Colonic mucosa (tissue), 4 donors: ENCODE data around the gene GPRC5D. TPM values are rescaled to one million over a fixed set of nuclear protein-coding genes. Genes with fewer than 3 reads are reported as not detected.

Experiments used
- DNase-seq: peaks from one replicate; pipeline ENCODE4 v3.0.0-alpha.2; 2020
- H3K27ac ChIP-seq: fragments of 200-600 bp; one replicate; pipeline ENCODE4 v1.8.0; 2021
- H3K27me3 ChIP-seq: fragments of 200-600 bp; one replicate; pipeline ENCODE4 v1.8.0; 2021
- H3K36me3 ChIP-seq: fragments of 200-600 bp; one replicate; pipeline ENCODE4 v1.8.0; 2021
- H3K4me1 ChIP-seq: fragments of 200-600 bp; one replicate; pipeline ENCODE4 v1.8.0; 2021; ENCODE audit warnings: mild to moderate bottlenecking
- H3K4me3 ChIP-seq: fragments of 200-600 bp; one replicate; pipeline ENCODE4 v1.8.0; 2021
- H3K9ac ChIP-seq, 2 donors: one replicate each; pipeline ENCODE4 v1.7.0; 2013; ENCODE audit warnings: control low read depth in 2 of 2, low read depth in 2 of 2, low read length in 2 of 2
- H3K9me3 ChIP-seq: fragments of 200-600 bp; one replicate; pipeline ENCODE4 v1.8.0; 2021
- CTCF ChIP-seq: fragments of 200-600 bp; IDR thresholded peaks from one replicate; pipeline ENCODE4 v1.8.0; 2022; ENCODE audit warnings: antibody characterized with exemption, mild to moderate bottlenecking
- intact Hi-C: fragments of 100-400 bp; cut with DNase I; formaldehyde crosslinking; loops from one replicate; pipeline ENCODE4 v1.14.1; 2022
- total RNA-seq, 2 donors: library from RNA; stranded (reverse); fragmentation: NEBNext Ultra II Directional in 1 of 2; extraction: Animal tissue kit (Norgen Biotek cat#: 25700) in 1 of 2; gene quantifications; one replicate each; pipeline ENCODE4 v1.2.1, GENCODE V29; 2021
- donor health status: healthy.
- donor health status: DM: no; HTN: no; CAD: no.
- donor health status: DM: no; HTN: no; CAD: no.

GPRC5D gene
- total RNA-seq, 2 donors from 2014 or later = 0.27 TPM; not detected in 1

- Histone ChIP-seq H3K27ac (no peak overlapping the region), H3K4me3 (no peak overlapping the region), H3K9ac (no peak overlapping the region), H3K27me3 (no peaks in the 10 kb centered on the region), H3K36me3 (no peaks in the 10 kb centered on the region), H3K4me1 (no peaks in the 10 kb centered on the region), H3K9me3 (no peaks in the 10 kb centered on the region)
- no peak for DNase-seq
- no peak for TF ChIP-seq CTCF
- intact Hi-C loops = no loop called here
Observed at GRCh38 chr12:12958886-12959285, 6.9 kb upstream of the GPRC5D start.

DNA sequence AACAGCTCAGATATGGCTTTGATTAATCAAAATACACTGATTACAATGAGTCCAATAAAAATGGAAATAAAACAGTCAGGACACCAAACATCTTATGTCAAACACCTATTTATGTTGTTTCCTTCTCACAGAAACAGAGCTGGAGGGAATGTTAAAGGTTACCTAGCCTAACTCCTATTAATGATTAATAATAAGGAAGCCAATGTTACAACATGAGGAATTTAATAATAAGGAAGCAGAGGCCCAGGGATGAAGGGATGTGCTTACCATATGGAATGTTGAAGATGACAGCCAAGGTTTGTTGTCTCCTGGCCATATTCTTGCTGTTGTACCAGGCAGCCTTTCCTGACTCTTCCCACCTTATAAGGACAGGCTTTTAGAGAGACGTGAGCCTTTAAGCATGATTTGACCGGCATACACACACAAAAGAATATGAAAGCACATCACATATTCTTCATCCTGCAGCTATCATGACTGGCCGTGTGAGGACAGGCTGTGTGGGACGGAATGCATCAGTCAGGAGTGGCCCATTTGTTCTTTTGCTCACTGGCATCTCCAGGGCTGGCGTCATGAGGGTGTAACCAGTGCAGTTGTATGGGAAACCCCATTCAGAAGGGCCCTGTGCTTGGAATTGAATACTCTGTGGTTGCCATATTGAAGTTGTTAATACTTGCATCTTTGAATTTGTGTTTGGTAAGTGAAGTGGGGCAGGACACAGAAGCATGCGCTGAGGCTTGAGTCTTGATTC is 3.1 kb upstream of the GPRC5D start:
- Histone ChIP-seq H3K9ac (no peak overlapping the region), H3K4me3 (no peak overlapping the region), H3K27ac (no peak overlapping the region), H3K27me3 (no peaks in the 10 kb centered on the region), H3K4me1 (no peaks in the 10 kb centered on the region), H3K9me3 (no peaks in the 10 kb centered on the region), H3K36me3 (no peaks in the 10 kb centered on the region)
- intact Hi-C loops = no loop called here
- no peak for TF ChIP-seq CTCF
- no peak for DNase-seq

DNA sequence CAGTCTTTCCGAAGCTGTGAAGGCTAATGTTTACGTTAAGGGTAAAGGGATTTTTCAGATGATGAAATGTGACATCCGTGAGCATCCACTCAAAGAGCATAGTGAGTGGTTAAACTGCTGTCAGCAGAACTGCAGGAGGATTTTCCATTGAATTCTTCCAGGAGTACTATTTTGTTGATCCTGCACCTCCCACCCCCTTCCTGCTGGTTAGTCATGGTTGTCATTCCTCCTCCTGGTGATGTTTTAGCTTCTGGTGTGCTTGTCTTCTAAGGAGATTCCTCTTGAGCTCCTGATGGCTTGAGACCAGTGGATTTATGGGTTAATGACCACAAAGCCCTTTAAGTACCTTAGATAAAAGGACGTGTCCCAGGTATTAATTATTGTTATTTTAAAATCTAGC is 2.4 kb upstream of the GPRC5D start:
- no peak for TF ChIP-seq CTCF
- DNase-seq = no peak
- intact Hi-C loops = no loop called here
- no peaks in the 10 kb centered on the region for H3K36me3 ChIP-seq
- H3K4me1 ChIP-seq = no peaks in the 10 kb centered on the region
- H3K4me3 ChIP-seq = no peak overlapping the region
- no peak overlapping the region for H3K9ac ChIP-seq
- no peaks in the 10 kb centered on the region for H3K27me3 ChIP-seq
- H3K9me3 ChIP-seq = no peaks in the 10 kb centered on the region
- H3K27ac ChIP-seq = no peak overlapping the region

GRCh38 chr12:12951504-12951903 is 466 bp downstream of the GPRC5D start:
- Histone ChIP-seq H3K27me3 (no peaks in the 10 kb centered on the region), H3K9ac (no peak overlapping the region), H3K4me1 (no peaks in the 10 kb centered on the region), H3K9me3 (no peaks in the 10 kb centered on the region), H3K4me3 (no peak overlapping the region), H3K36me3 (no peaks in the 10 kb centered on the region), H3K27ac (no peak overlapping the region)
- intact Hi-C loops = no loop called here
- no peak for TF ChIP-seq CTCF
- no peak for DNase-seq

GRCh38 chr12:12947902-12948301 is 4.1 kb downstream of the GPRC5D start:
- H3K4me1 ChIP-seq = no peaks in the 10 kb centered on the region
- H3K27ac ChIP-seq = no peak overlapping the region
- H3K27me3 ChIP-seq = no peaks in the 10 kb centered on the region
- no peaks in the 10 kb centered on the region for H3K36me3 ChIP-seq
- TF ChIP-seq CTCF = no peak
- DNase-seq = no peak
- no peaks in the 10 kb centered on the region for H3K9me3 ChIP-seq
- H3K9ac ChIP-seq = no peak overlapping the region
- intact Hi-C loops = no loop called here
- no peak overlapping the region for H3K4me3 ChIP-seq
